GM18909 (cell line): Measurements from ENCODE around the gene KIF2C.
A peak's percentile ranks its signal among the peaks of the same experiment; 100 is the strongest.
"Not testable (repeated sequence)": the region's sequence is repeated elsewhere in the genome, so short reads cannot be mapped to it uniquely, and the experiment has no call there.

Experiments
- ATAC-seq: cut with Tn5 transposase; IDR thresholded peaks from one replicate; pipeline ENCODE4 v1.9.1; 2021; ENCODE audit warnings: mild to moderate bottlenecking; ENCODE audit not compliant: unreplicated experiment, poor library complexity

KIF2C gene

GRCh38 chr1:44717653-44718052, 22.0 kb upstream of the KIF2C start:
- no peak for ATAC-seq

- no peak for ATAC-seq
These were observed 21.5 kb upstream of the KIF2C start for GRCh38 chr1:44718091-44718490.

GRCh38 chr1:44719318-44719717, 20.3 kb upstream of the KIF2C start:
- ATAC-seq: no peak

GRCh38 chr1:44720281-44720680, 19.4 kb upstream of the KIF2C start:
- no peak for ATAC-seq

- ATAC-seq: peak; percentile 76
These were observed 17.9 kb upstream of the KIF2C start for GRCh38 chr1:44721485-44722361.

- no peak for ATAC-seq
These were observed 16.6 kb upstream of the KIF2C start for GRCh38 chr1:44723064-44723463.

GRCh38 chr1:44723496-44724295, 15.9 kb upstream of the KIF2C start:
- no peak for ATAC-seq

- no peak for ATAC-seq
These were observed 15.2 kb upstream of the KIF2C start for GRCh38 chr1:44724296-44724954.

GRCh38 chr1:44724955-44725698, 14.5 kb upstream of the KIF2C start:
- no peak for ATAC-seq

- ATAC-seq: peak; percentile 69
These were observed 8.7 kb upstream of the KIF2C start, which contains the start of gene RNU5D-1 for GRCh38 chr1:44730741-44731512. Gene RNU5D-1, minus strand, starts transcription at chr1:44731170.

- ATAC-seq: no peak
These were observed 6.3 kb upstream of the KIF2C start for GRCh38 chr1:44733365-44733764.

GRCh38 chr1:44733784-44734183, 5.9 kb upstream of the KIF2C start:
- ATAC-seq: no peak

- no peak for ATAC-seq
These were observed 3.6 kb upstream of the KIF2C start for GRCh38 chr1:44735992-44736391.

GRCh38 chr1:44738953-44739306, 707 bp upstream of the KIF2C start:
- not testable (repeated sequence) for ATAC-seq

GRCh38 chr1:44740179-44740617, 561 bp downstream of the KIF2C start:
- no peak for ATAC-seq

GRCh38 chr1:44743211-44743610, 3.6 kb downstream of the KIF2C start:
- ATAC-seq: no peak

GRCh38 chr1:44747878-44748277, 8.2 kb downstream of the KIF2C start:
- ATAC-seq: no peak

- ATAC-seq: no peak
These were observed 17.8 kb downstream of the KIF2C start for GRCh38 chr1:44757420-44757819.

GRCh38 chr1:44759077-44759476, 19.4 kb downstream of the KIF2C start:
- no peak for ATAC-seq
